Measurements from ENCODE around the gene PDE3B.

The PDE3B gene

DNA sequence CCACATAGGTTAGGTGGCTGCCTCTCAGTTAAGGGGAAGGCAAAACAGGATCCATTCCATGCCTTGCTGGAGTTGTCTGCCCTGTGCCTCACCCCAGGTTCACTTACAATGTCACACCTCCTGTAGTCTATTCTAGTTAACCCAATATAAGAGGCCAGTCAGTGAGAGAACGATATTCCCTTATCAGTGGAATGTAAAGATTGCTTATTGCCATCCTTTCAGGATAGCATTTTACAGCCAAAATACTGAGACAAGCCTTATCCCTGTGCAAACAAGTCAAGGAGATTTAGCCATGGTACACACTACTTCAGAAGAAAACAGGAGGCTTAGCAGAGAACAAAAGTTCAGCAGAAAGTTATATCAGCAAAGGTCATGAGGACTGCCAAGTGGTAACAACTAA is 242.9 kb downstream of the PDE3B start:
- no peak for DNase-seq (ENCODE audit: low spot score)

DNA sequence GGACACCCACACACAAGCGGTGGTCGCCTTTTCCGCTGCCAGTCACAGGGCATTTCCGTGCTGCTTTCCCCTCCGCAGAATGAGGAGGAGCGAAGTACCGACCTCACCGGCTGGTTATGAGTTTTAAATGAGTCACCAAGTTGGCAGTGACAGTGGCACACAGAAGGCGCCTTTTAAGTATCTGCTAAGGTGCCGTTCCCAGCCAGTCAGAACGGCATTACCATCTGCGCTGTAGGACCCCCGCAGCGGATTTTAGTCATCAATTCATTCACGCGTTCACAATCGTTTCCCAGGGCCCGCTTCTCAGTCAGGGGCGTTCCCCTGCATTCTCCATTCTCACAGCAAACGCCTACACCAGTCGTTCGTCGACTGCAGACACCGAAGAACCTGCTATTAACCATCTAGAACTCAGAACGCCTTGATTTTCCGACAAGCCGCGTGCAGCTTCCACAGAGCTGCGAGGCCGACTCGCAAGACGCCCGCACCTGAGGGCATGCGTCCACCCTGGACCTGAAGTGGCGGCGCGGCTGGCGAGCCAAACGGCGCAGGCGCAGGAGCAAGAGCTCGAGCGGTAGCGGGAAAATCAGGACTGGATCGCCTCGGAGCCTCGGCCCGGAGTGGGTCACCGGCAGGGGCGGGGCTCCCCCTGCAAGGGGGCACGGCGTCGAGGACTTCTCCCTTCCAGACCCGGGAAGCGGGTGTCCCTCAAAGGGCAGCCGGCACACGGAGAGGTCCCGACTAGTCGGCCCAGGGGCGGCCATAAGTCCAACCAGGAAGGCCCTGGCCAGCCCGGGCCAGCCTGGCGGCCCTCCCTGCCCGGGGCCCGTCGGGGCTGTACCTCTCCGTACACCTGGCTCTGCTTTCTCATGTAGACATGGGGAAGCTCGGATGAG is 247.8 kb downstream of the PDE3B start:
- peak; percentile 71 for DNase-seq (ENCODE audit: low spot score)

DNA sequence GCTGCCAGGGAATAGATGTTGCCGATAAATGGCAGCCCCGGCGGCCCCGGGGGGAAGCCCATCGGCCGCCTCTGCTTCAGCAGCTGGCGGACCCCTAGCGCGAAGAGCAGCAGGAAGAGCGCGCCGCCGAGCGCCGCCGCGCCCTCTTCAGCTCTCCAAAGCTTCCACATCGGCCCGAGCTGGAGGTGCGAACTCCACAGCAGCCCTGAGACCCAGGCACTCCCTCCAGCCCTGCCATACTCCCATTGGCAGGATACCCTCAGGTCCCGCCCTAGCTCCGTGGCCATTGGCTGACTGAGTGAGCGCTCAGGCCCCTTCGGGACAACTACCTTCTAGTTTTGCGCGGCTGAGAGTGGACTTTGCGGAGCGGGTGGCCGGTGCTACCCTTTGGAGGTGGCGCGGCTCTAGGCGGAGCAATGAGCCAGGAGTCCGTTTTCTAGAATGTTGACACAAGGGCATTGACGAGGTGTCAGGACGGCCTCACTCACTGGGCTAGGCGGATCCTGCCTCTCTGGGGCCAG is 248.5 kb downstream of the PDE3B start, which contains the start of gene CYP2R1:
TSS of gene CYP2R1 (minus strand) at position 196 of the 521 bp plus-strand sequence. CDS start at position 170, 26 bp downstream.
- DNase-seq (ENCODE audit: low spot score), result peak; percentile 84

DNA sequence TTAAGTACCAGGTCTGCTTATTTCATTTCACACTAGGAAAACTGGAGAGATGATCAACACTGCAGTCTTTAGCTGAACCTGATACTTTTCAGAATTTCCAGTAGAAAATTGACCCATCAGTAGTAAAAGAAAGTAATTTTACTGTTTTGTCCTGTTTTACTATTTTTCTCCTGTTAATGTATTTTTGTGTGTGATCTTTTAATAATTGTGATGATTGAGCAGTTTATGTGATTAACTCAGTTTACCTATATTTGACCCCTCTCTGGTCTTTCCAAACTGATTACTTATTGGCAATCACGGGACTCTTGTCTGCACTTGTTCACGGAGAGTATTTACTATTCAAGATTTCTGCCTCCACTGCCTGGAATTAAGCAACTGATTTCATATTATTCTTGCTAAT is 249.0 kb downstream of the PDE3B start:
- DNase-seq (ENCODE audit: low spot score), result no peak

DNA sequence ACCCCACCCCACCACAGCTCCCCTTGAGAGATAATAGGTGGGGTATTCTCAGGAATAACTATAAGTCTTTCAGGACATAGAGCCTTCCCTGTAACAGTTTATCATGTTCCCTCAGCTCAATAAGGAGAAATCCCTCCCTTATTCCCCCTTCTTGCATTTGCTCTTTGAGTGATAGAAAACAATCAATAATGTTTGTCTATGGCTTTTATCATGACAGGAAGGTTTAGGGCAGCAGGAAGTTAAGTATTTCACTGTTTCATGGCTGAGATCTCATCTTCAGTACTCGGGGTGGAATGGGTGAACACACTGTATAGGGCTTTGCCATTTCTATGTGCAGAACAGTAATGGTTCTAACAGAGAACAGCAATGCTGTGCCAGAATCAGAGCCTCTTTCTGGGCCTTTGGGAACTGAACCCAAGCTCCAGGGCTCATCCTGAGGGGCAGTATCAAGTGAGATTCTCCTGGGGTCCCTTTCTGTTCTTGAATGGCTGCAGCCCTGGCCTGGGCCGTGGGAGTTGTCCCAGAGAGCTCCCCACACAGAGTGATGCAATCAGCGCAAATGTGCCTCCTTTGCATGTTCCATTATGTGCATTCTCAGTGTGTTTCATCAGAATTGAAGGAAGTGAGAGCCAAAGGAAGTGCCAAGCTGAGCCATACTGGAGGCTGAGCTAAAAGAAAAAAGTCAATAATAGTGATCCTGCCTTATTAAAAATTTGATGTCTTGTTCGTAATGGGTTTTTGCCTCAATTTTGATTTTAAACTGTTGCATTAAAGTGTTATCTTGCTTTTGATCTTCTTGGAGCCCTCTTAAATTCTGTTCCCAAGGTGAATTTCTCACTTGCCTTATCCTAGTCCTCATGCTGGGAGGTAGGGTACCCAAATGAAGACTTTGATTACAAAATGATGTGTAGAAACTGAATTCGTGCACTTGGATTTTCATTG is 251.3 kb downstream of the PDE3B start:
- no peak for DNase-seq (ENCODE audit: low spot score)

DNA sequence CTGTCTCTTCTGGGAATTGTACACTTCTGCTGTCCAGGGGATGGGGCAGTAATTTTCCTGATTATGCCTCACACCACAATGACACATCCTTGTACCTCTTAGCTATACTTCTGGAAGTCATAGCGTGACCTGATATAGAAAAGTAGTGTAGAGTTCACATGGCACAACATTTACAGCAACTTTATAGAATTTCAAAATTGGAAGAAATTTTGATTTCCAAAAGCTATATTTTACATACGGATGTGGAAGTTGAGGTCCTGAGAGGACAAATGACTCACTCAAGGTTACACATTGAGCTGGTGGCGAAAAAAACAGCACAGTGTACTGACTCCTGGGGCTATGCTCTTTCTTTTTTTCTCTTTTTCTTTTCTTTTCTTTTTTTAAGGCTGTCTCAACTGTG is 254.8 kb downstream of the PDE3B start:
- no peak for DNase-seq (ENCODE audit: low spot score)

DNA sequence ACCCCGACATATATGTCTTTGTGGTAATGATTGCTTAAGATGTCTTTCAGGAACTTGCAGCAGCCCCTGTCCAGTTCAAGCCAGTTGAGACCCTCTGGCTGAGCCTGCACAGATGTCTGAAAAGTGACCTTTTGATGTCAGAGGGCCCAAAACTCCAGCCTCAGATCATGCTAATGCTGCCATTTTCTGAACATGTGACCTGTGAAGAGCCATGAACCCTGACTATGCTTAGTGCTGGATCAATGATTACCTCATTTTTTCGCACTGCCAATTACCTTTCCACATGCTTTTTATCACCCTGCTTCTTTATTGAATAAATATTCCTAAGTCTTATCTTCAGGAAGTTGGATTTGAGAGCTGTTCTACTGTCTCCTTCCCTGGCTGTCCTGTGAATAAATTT is 255.3 kb downstream of the PDE3B start:
- DNase-seq (ENCODE audit: low spot score), result no peak

DNA sequence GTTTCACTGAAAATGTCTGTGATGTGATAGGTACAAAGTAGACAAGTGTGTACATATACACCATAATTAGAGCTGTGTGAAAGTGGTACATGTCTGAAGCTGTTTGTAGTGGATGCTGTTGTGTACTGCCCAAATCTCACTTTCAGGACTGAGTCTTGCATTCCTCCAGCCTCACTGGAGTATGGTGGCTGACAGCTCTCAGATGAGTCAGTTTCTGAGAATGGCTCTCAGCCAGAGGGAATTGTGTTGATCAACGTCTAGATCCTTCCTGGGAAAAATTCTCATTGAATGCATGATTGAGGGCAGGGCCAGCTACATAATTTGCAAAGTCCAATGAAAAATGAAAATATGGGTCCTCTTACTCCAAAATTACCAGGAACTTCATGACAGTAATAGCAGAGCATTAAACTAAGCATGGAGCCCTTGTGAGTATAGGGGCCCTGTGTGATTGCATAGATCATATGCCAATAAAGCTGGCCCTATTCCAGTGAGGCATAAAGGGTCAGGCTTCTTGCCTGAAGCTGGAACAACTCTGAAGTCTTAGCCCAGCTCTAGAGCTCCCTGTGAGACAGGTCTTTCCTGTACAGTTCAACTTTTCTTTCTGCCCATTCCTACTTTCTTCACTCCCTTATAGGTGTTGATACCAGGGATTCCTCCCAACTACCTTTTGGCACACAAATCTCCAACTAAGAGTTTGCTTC is 259.2 kb downstream of the PDE3B start:
- DNase-seq (ENCODE audit: low spot score), result no peak

DNA sequence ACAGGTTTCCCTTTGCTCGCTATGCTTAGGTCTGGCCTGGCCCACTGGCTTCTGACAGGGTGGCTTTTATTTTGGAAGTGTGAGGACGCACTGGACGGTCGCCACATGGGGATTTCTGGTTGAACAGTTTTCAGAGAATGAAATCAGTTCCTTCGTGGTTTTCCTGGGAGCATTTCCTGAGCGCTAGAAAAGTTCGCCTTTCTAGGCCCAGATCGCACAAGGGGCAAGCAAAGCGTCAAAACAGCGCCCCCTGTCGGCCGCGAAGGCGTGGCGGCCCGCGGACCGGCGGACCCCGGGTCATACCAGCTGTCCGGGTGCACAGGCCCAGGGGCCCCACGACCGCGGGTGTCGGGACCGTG is 261.1 kb downstream of the PDE3B start:
- peak; percentile 64 for DNase-seq (ENCODE audit: low spot score)

DNA sequence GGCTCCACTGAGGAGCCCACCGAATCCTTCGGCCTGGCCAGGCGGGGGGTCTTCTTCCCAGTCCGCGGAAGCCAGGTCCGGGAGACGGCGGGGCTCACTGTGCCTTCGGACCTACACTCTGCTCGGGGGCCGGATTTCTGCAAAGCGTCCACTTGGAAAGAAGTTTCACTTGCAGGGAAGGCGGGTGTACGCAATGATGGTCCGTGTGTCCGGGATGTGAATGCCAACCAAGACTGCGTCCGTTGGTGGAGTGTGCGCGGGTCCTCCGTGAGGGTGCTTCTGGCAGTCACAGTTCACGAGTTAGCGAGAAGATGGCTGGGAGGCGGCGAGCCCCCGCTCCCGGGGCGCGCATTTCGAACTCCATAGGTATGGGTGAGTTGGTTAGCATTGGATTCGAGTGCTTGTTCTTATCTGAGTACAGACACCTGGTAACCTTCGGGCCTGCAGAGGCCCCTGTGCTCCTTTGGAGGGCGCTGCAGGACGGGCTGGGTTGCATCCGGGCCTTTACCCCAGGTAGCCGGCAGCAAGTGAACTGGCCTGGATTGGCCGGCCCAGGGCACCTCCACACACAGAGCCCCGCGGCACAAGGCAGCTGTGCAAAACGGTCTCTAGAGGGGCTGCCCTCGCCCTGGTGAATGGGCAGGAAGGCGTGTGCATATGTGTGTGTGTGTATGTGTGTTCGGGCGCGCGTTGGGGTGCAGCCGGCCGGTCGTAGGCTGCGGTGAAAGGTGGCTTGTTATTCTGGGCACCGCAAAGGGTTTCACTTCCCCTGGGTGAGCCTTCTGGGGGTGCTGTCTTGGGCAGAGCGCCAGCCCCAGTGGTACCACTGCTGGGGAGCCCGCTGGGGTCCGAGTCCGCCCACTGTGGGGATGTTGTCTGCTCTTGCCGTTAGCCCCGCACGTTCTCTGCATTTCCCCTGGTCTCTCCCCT is 261.8 kb downstream of the PDE3B start:
- DNase-seq (ENCODE audit: low spot score), result peak; percentile 7

DNA sequence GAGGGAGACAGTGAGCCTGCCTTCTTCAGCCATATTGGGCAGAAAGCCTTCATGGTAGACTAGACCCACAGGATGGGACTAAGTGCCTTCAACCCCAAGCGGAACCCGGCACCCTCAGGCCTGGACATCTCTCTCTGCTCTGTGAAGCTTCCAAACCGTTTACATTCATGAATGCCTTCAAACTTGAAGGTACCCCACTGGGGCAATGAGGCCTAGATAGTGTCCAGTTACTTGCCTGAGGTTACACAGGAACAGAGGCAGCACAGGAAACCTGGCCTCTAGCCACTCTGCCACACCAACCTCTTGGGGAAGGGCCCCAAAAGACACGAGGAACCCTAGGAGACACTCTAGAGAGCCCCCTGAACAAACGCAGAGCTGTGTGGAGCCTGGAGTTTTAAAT is 263.0 kb downstream of the PDE3B start:
- DNase-seq (ENCODE audit: low spot score), result no peak

DNA sequence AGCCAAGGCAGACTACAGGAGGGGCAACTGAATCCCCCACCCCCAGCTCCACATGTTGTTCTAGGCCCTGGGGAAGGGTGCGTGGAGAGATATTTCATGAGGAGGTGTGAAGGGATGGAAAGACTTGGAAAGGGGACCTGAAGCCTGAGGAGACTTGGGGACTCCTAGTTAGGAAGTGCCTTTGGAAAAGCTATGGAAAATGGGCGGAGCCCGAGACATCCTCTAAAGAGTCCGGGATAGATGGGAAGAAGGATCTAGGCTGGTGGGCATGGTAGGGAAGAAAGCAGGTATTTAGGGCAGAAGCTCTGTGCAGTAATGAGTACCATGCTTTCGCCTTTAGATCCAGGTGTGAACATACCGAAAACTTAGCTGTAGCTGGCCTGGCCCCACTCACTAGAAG is 263.4 kb downstream of the PDE3B start:
- no peak for DNase-seq (ENCODE audit: low spot score)

DNA sequence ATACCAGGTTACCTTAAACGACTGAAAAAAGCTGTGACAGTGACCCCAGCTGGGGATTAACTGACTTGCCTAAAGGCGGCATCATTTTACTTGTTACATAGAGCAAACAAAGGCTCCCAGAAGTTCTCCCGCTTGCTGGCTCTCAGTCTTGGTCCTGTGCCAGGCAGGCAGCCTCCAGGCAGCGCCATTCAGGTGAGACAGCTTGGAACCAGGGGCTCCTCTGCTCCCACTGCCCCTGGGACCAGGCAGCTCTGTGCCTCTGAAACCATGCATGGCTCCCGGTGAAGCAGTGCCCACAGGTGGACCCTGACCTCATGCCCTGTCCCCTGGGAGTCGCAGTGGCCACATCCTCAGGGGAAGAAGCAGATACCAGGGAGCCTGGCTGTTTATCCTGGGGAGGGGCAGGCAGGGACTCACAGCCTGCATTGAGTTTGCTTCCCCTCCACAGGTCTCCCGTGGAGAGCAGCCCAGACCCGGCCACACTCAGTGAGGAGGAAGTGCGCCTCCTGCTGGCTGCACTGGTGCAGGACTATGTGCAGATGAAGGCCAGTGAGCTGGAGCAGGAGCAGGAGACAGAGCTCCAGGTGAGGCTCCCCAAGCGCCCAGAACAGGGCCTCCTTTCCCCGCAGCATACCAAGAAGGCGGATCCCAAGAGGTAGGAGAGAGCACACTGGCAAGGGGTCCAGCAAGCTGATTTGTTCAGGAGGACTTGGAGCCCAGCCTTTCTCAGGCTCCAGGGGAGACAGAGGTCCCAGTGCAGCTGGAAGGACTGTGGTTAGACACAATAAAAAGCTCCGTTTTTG is 264.0 kb downstream of the PDE3B start:
- DNase-seq (ENCODE audit: low spot score), result peak; percentile 72

DNA sequence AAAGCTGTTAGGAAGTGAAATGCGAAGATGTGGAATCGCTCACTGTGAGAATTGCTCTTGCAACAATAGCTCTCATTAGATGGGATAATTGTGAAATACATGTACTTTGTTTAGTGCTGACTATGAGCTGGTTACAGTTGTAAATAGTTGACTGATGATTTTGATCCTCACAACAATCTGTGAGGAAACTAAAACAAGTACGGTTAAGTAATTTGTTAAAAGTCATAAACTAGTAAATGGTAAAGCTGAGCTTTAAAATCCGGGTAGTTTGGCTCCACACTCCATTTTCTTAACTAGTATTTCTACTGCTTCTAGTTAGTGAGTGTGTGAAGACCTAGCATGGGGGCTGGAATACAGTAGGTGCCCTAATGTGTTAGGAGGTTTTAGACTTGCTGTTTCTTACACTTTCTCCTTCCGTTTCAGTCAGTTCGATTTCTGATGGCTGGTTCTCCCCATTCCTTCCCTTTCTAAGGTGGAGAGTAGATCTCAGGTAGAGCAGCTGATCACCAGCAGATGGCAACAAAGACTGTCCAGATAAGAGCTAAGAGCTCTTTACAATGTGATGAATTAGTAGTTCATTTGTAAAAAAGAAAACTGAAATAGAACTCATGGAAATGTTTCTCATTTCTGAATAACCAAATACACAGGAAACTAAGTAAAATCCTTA is 264.7 kb downstream of the PDE3B start:
- DNase-seq (ENCODE audit: low spot score), result no peak

DNA sequence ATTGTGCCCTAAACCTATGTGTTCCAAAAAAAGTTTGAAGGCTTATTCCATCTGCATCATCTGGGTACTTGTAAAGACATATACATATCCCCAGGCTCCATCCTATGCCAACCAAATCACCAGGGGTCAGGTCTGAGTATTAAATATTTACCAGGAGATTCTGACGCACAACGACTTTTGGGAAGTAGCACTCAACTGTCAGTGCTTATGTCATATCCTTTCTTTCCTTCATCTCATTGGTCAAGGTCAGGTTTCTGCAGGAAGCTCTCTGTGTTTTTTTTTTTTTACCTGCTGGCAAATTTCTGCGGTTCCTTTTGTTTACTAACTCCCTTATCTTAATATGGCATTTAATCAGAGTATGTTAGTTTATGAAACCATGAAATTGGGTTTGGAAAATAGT is 270.9 kb downstream of the PDE3B start:
- no peak for DNase-seq (ENCODE audit: low spot score)

DNA sequence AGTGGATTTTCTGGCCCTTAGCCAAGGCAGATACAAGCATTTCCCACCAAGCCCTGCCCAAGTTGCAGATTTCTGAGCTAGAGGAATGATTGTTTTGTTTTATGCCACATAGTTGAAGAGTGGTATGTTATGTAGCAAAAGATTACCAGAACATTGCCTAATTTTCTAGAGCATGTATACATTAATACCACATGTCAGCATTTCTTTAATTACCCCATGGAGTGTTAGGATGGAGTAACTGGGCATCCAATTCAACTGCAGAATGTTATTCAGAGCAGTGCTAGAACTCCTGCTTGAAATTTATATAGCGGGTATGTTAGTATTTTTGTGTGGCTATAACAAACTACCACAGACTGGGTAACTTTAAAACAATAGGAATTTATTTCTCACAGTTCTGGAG is 272.8 kb downstream of the PDE3B start:
- DNase-seq (ENCODE audit: low spot score), result no peak
